ENCODE results near the gene RAPGEF4.

DNA sequence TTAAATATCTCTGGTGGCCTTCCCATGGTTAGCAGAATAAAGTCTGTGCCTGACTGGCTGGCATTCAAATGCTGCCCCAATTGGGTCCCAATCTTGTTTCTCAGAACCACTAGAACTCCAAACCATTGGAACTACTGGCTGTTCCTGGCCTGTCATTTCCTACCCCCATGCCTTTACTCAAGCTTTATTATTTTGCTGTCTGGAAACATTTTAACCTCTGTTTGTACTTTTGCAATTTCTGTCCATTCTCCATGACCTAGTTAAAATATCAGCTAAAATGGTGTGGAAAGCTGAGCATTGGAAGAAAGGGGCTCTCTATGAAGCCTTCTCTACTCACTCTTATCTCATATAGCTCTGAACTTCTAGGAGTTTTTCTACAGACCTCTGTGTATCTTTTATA is 38.7 kb downstream of the RAPGEF4 start:
- no peak for TF ChIP-seq POLR2A (IDR thresholded peaks at IDR 0.05; ENCODE audit: low read length)
- TF ChIP-seq GATA1 (IDR thresholded peaks at IDR 0.05; ENCODE audit: low read depth, low read length) = no peak

Data from erythroblast (primary cell).